H1 (cell line): ENCODE measurements around the gene TOGARAM1. TPM values are rescaled to one million over a fixed set of nuclear protein-coding genes. Genes with fewer than 3 reads are reported as not detected.

Source experiments
- CTCF ChIA-PET: fragments of 300-600 bp; sonication (Branson Sonifier 250); formaldehyde crosslinking; loops from one replicate; lab custom pipeline; 2021; ENCODE audit not compliant: partially characterized antibody; lab: Charles Lee
- POLR2A ChIA-PET: fragments of 300-600 bp; sonication (Branson Sonifier 250); formaldehyde crosslinking; loops from one replicate; lab custom pipeline; 2021; ENCODE audit warnings: inconsistent platforms; ENCODE audit not compliant: partially characterized antibody; lab: Charles Lee
- DNase-seq, 2 experiments: peaks; one replicate each; pipeline versions ENCODE4 v3.0.0 to v3.0.0-alpha.2; 2010 to 2022; ENCODE audit warnings: low spot score in 2 of 2, low read depth in 1 of 2, mixed read lengths in 1 of 2
- FAIRE-seq: peaks from 2 replicates; lab custom pipeline; 2011; peaks lifted over from hg19 to GRCh38; lab: Jason Lieb, UNC
- H2AFZ ChIP-seq: 2 replicates; pipeline ENCODE4 v1.8.1; 2012; ENCODE audit warnings: low read length, inconsistent platforms
- H2AK5ac ChIP-seq: 2 replicates; pipeline ENCODE4 v1.6.1; 2013; ENCODE audit warnings: low read depth, low read length
- H2BK120ac ChIP-seq: replicated peaks from 2 replicates; pipeline ENCODE3; 2013; ENCODE audit warnings: low read depth, low read length, inconsistent platforms
- H2BK12ac ChIP-seq: 2 replicates; pipeline ENCODE4 v1.6.1; 2013; ENCODE audit warnings: low read depth, low read length
- H2BK15ac ChIP-seq: 2 replicates; pipeline ENCODE4 v1.6.1; 2013; ENCODE audit warnings: low read length
- H2BK20ac ChIP-seq: 2 replicates; pipeline ENCODE4 v1.6.1; 2013; ENCODE audit warnings: low read length
- H2BK5ac ChIP-seq: 2 replicates; pipeline ENCODE4 v1.6.1; 2013; ENCODE audit warnings: low read depth, low read length
- H3K14ac ChIP-seq: 2 replicates; pipeline ENCODE4 v1.6.1; 2013; ENCODE audit warnings: inconsistent platforms; ENCODE audit not compliant: insufficient read length
- H3K18ac ChIP-seq: 2 replicates; pipeline ENCODE4 v1.6.1; 2013; ENCODE audit warnings: low read length; ENCODE audit errors: extremely low read depth
- H3K23ac ChIP-seq: 2 replicates; pipeline ENCODE4 v1.6.1; 2013; ENCODE audit warnings: inconsistent platforms; ENCODE audit not compliant: insufficient read length
- H3K23me2 ChIP-seq: 2 replicates; pipeline ENCODE4 v1.6.1; 2013; ENCODE audit warnings: low read depth, low read length
- H3K27ac ChIP-seq: 2 replicates; pipeline ENCODE4 v1.6.1; 2011; ENCODE audit warnings: low read depth, low read length, inconsistent platforms
- H3K27me3 ChIP-seq, 4 experiments: replicated peaks in 1 of 4; 1 replicate in 1 of 4; 2 replicates in 3 of 4; pipeline versions ENCODE4 v1.6.1 to v1.8.1; 2011 to 2013; ENCODE audit warnings: low read length in 3 of 4, mild to moderate bottlenecking in 3 of 4, inconsistent platforms in 2 of 4, mixed read lengths in 2 of 4, moderate library complexity in 1 of 4; ENCODE audit not compliant: control insufficient read depth in 3 of 4, insufficient read depth in 3 of 4; ENCODE audit errors: extremely low read depth in 1 of 4
- H3K36me3 ChIP-seq, 4 experiments: 2 replicates each; pipeline versions ENCODE4 v1.6.1 to v1.8.1; 2011 to 2013; ENCODE audit warnings: mild to moderate bottlenecking in 4 of 4, low read length in 3 of 4, moderate library complexity in 2 of 4, control low read depth in 1 of 4, inconsistent platforms in 1 of 4; ENCODE audit not compliant: insufficient read depth in 4 of 4, control insufficient read depth in 2 of 4
- H3K4ac ChIP-seq: replicated peaks from 2 replicates; pipeline ENCODE3; 2013; ENCODE audit warnings: low read length, low read depth, mixed read lengths, inconsistent platforms; ENCODE audit not compliant: insufficient read length
- H3K4me1 ChIP-seq, 4 experiments: replicated peaks in 1 of 4; 1 replicate in 1 of 4; 2 replicates in 3 of 4; pipeline versions ENCODE4 v1.6.1 to v1.8.1; 2011 to 2013; ENCODE audit warnings: low read length in 3 of 4, inconsistent platforms in 2 of 4, mixed read lengths in 1 of 4; ENCODE audit not compliant: insufficient read depth in 4 of 4, control insufficient read depth in 3 of 4
- H3K4me2 ChIP-seq, 2 experiments: 2 replicates each; pipeline versions ENCODE4 v1.6.1 to v1.8.1; 2011 to 2013; ENCODE audit warnings: low read depth in 2 of 2, low read length in 2 of 2, control low read depth in 1 of 2, inconsistent platforms in 1 of 2, mild to moderate bottlenecking in 1 of 2; ENCODE audit not compliant: insufficient read depth in 1 of 2
- H3K4me3 ChIP-seq, 4 experiments: fragments of 200-600, 300-600 bp in 1 of 4; sonication (generic), shearing (Covaris generic), sonication (Bioruptor Twin) in 1 of 4; 2 replicates each; pipeline versions ENCODE4 v1.5.1 to v1.8.1; 2011 to 2016; ENCODE audit warnings: low read length in 4 of 4, low read depth in 3 of 4, control low read depth in 2 of 4, inconsistent platforms in 2 of 4, mild to moderate bottlenecking in 2 of 4, mixed read lengths in 1 of 4, moderate library complexity in 1 of 4; ENCODE audit not compliant: insufficient read depth in 2 of 4; ENCODE audit errors: extremely low read depth in 1 of 4
- H3K56ac ChIP-seq: replicated peaks from 2 replicates; pipeline ENCODE3; 2013; ENCODE audit warnings: low read depth, mild to moderate bottlenecking, mixed read lengths, low read length, inconsistent platforms; ENCODE audit not compliant: insufficient read length
- H3K79me1 ChIP-seq: 2 replicates; pipeline ENCODE4 v1.6.1; 2013; ENCODE audit warnings: low read depth, low read length, control low read depth
- H3K79me2 ChIP-seq, 2 experiments: 2 replicates each; pipeline versions ENCODE4 v1.6.1 to v1.8.1; 2012 to 2013; ENCODE audit warnings: low read length in 2 of 2, mild to moderate bottlenecking in 2 of 2, inconsistent platforms in 1 of 2; ENCODE audit not compliant: insufficient read depth in 2 of 2, control insufficient read depth in 1 of 2
- H3K9ac ChIP-seq, 4 experiments: replicated peaks in 1 of 4; 1 replicate in 1 of 4; 2 replicates in 3 of 4; pipeline versions ENCODE4 v1.6.1 to v1.8.1; 2011 to 2013; ENCODE audit warnings: low read depth in 3 of 4, low read length in 3 of 4, control low read depth in 2 of 4, mild to moderate bottlenecking in 2 of 4, moderate library complexity in 2 of 4, inconsistent platforms in 1 of 4; ENCODE audit errors: extremely low read depth in 1 of 4
- H3K9me3 ChIP-seq, 2 experiments: 2 replicates each; pipeline versions ENCODE4 v1.6.1 to v1.8.1; 2012 to 2013; ENCODE audit warnings: mild to moderate bottlenecking in 2 of 2, moderate library complexity in 2 of 2, control low read depth in 1 of 2, inconsistent platforms in 1 of 2, low read depth in 1 of 2, low read length in 1 of 2, mixed read lengths in 1 of 2; ENCODE audit not compliant: insufficient read depth in 2 of 2
- H4K20me1 ChIP-seq, 2 experiments: replicated peaks in 1 of 2; 2 replicates each; pipeline versions ENCODE3 to v1.8.1; 2011 to 2013; ENCODE audit warnings: inconsistent platforms in 2 of 2, low read length in 2 of 2, mild to moderate bottlenecking in 1 of 2; ENCODE audit not compliant: insufficient read depth in 2 of 2, control insufficient read depth in 1 of 2
- H4K5ac ChIP-seq: 2 replicates; pipeline ENCODE4 v1.6.1; 2013; ENCODE audit warnings: low read length, low read depth, mixed read lengths, inconsistent platforms; ENCODE audit not compliant: insufficient read length
- H4K8ac ChIP-seq: 2 replicates; pipeline ENCODE4 v1.8.0; 2013; ENCODE audit warnings: mild to moderate bottlenecking, moderate library complexity, low read length, inconsistent platforms; ENCODE audit not compliant: insufficient read depth; ENCODE audit errors: extremely low read depth
- H4K91ac ChIP-seq: replicated peaks from 2 replicates; pipeline ENCODE3; 2013; ENCODE audit warnings: low read length, mixed read lengths, inconsistent platforms; ENCODE audit not compliant: insufficient read length
- ATF2 ChIP-seq: IDR thresholded peaks from 2 replicates; pipeline ENCODE4 v1.6.1; 2012; ENCODE audit warnings: low read length, inconsistent platforms
- BACH1 ChIP-seq: IDR thresholded peaks from 2 replicates; pipeline ENCODE4 v1.6.1; 2012; ENCODE audit warnings: low read length, improper control_type of control experiment
- BCL11A ChIP-seq, 2 experiments: IDR thresholded peaks; one replicate each; pipeline ENCODE4 v1.6.1; 2011; ENCODE audit warnings: low read depth in 2 of 2, low read length in 2 of 2, mild to moderate bottlenecking in 2 of 2
- CREB1 ChIP-seq: IDR thresholded peaks from 2 replicates; pipeline ENCODE4 v1.6.1; 2012; ENCODE audit warnings: inconsistent platforms
- FOSL1 ChIP-seq: IDR thresholded peaks from 2 replicates; pipeline ENCODE4 v1.6.1; 2011; ENCODE audit warnings: mild to moderate bottlenecking, low read depth, low read length, moderate library complexity; ENCODE audit not compliant: insufficient read depth
- GTF2F1 ChIP-seq: IDR thresholded peaks from 2 replicates; pipeline ENCODE4 v1.6.1; 2012; ENCODE audit warnings: low read depth, low read length, improper control_type of control experiment, borderline replicate concordance
- HDAC2 ChIP-seq, 2 experiments: fragments of 300-600 bp in 1 of 2; sonication (generic) in 1 of 2; IDR thresholded peaks; 2 replicates each; pipeline ENCODE4 v1.6.1; 2011 to 2012; ENCODE audit warnings: low read depth in 2 of 2, low read length in 2 of 2, mild to moderate bottlenecking in 2 of 2, moderate library complexity in 2 of 2, borderline replicate concordance in 1 of 2, inconsistent platforms in 1 of 2
- KDM1A ChIP-seq: fragments of 200-600, 300-600 bp; sonication (generic); IDR thresholded peaks from 2 replicates; pipeline ENCODE4 v1.7.1; 2016; ENCODE audit warnings: mild to moderate bottlenecking, low read length, borderline replicate concordance
- NANOG ChIP-seq: IDR thresholded peaks from 2 replicates; pipeline ENCODE4 v1.6.1; 2011; ENCODE audit warnings: low read length, low read depth, mild to moderate bottlenecking, inconsistent platforms; ENCODE audit not compliant: insufficient read depth, poor library complexity, severe bottlenecking
- POLR2AphosphoS5 ChIP-seq: IDR thresholded peaks from 2 replicates; pipeline ENCODE4 v1.6.1; 2011; ENCODE audit warnings: low read depth, low read length
- POU5F1 ChIP-seq: IDR thresholded peaks from 2 replicates; pipeline ENCODE4 v1.6.1; 2011; ENCODE audit warnings: low read depth, mild to moderate bottlenecking, low read length, moderate library complexity
- RNF2 ChIP-seq: fragments of 200-900, 300-1000 bp; sonication (generic); IDR thresholded peaks from 2 replicates; pipeline ENCODE4 v1.7.1; 2016; ENCODE audit warnings: borderline replicate concordance, low read depth, mild to moderate bottlenecking, antibody characterized with exemption, low read length; ENCODE audit not compliant: poor library complexity, severe bottlenecking; ENCODE audit errors: missing control alignments
- TAF1 ChIP-seq: IDR thresholded peaks from 2 replicates; pipeline ENCODE4 v1.6.1; 2011; ENCODE audit warnings: mild to moderate bottlenecking, low read depth, low read length
- TEAD4 ChIP-seq: IDR thresholded peaks from 2 replicates; pipeline ENCODE4 v1.6.1; 2012; ENCODE audit warnings: low read depth, low read length, inconsistent platforms, mixed read lengths
- polyA plus RNA-seq, 7 experiments: library from polyadenylated mRNA; depleted of rRNA in 3 of 7; stranded (reverse) in 5 of 7; unstranded in 2 of 7; fragments of >200 nt in 5 of 7; fragments of 200-250 nt in 2 of 7; gene quantifications; 1 replicate in 5 of 7; 2 replicates in 1 of 7; 4 replicates in 1 of 7; pipeline versions ENCODE4 v1.2.1 to v1.2.3, GENCODE V29; 2011 to 2013; ENCODE audit warnings: missing spikeins in 2 of 7, mixed read lengths in 2 of 7
- total RNA-seq: library from RNA; stranded (reverse); fragmentation: NEBNext Ultra II Directional; extraction: Animal tissue kit (Norgen Biotek cat#: 25700); gene quantifications from 2 replicates; pipeline ENCODE4 v1.2.1, GENCODE V29; 2021

TOGARAM1 gene
- total and polyA plus RNA-seq, 2 of the 8 experiments (the other 6 are each of a cell fraction or from before 2014, with no cell fraction given) = 2.5 to 6.8 TPM

DNA sequence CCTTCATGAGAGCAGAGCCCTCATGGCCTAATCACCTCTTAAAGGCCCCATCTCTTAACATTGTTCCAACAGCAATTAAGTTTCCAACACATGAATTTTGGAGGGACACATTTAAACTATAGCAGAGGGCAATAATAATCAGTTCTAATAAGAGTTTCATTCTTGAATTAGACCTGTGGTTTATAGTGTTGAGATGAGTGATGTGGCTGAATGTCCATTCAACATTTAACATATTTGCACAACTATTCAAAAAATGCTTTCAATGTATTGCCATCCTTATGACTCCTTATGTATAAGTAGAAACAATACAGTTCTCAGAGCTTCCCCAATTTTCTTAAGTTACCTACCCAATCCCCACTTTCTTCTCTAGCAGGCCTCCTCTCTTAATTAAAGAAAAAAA is 21.8 kb upstream of the TOGARAM1 start:
- POLR2A ChIA-PET = no interaction called here
- Histone ChIP-seq H3K4ac (no peak overlapping the region), H2BK12ac (no peak overlapping the region), H3K18ac (no peak overlapping the region), H3K14ac (no peak overlapping the region), H3K36me3 (peaks cover 0 to 8% (median 3%) of the 10 kb centered on the region in 4 experiments; a peak in 2 of 8 replicates), H3K9ac (no peak overlapping the region), H3K4me2 (no peak overlapping the region), H3K4me3 (no peak overlapping the region), H3K23me2 (no peaks in the 10 kb centered on the region; the same call in 1 of the 2 replicates), H2BK5ac (no peak overlapping the region), H3K9me3 (no peaks in the 10 kb centered on the region), H4K5ac (no peak overlapping the region), H3K27me3 (no peaks in the 10 kb centered on the region), H2AK5ac (no peak overlapping the region), H4K20me1 (no peaks in the 10 kb centered on the region), H3K56ac (no peak overlapping the region), H3K27ac (no peak overlapping the region), H4K8ac (no peak overlapping the region), H2AFZ (no peak overlapping the region), H2BK15ac (no peak overlapping the region), H3K4me1 (no peaks in the 10 kb centered on the region), H4K91ac (no peak overlapping the region), H3K79me2 (no peaks in the 10 kb centered on the region; a peak in 1 of 4 replicates), H2BK20ac (no peak overlapping the region), H3K79me1 (no peaks in the 10 kb centered on the region), H2BK120ac (no peak overlapping the region), H3K23ac (no peak overlapping the region)
- DNase-seq (no peak), FAIRE-seq (no peak)
- CTCF ChIA-PET = no interaction called here
- no peak for TF ChIP-seq FOSL1
- no peak for TF ChIP-seq TAF1
- no peak for TF ChIP-seq BACH1
- no peak for TF ChIP-seq NANOG
- TF ChIP-seq ATF2 = no peak
- no peak for TF ChIP-seq TEAD4
- TF ChIP-seq KDM1A = no peak
- TF ChIP-seq HDAC2 (IDR thresholded peaks at IDR 0.05; ENCODE audit: borderline replicate concordance in 1 of 2, low read depth in 2 of 2, low read length in 2 of 2) = no peak
- TF ChIP-seq POU5F1 = no peak
- TF ChIP-seq RNF2 = no peak
- no peak for TF ChIP-seq CREB1
- TF ChIP-seq POLR2AphosphoS5 = no peak
- TF ChIP-seq GTF2F1 = no peak
- TF ChIP-seq BCL11A (IDR thresholded peaks at IDR 0.05; ENCODE audit: low read depth in 2 of 2, low read length in 2 of 2) = no peak
